ENCODE results near the gene USP21. TPM values are rescaled to one million over a fixed set of nuclear protein-coding genes. Genes with fewer than 3 reads are reported as not detected.

The USP21 gene
- total and polyA plus RNA-seq, 9 of the 15 experiments (the other 6 are each of a cell fraction or from before 2014, with no cell fraction given): 4.9 to 52.4 (median 21.6) TPM

GRCh38 chr1:161209790-161210409 lies 50.6 kb downstream of the USP21 start (continued):
- TF ChIP-seq ZBTB34 (CRISPR knock-in tag; IDR thresholded peaks at IDR 0.05) (no peak), ELF4 (CRISPR knock-in tag; IDR thresholded peaks at IDR 0.05) (no peak), SNIP1 (IDR thresholded peaks at IDR 0.05; ENCODE audit: low read depth) (no peak), IRF2 (CRISPR knock-in tag; IDR thresholded peaks at IDR 0.05) (no peak), ZNF79 (CRISPR knock-in tag; IDR thresholded peaks at IDR 0.05; ENCODE audit: low read depth) (no peak), CHCHD3 (CRISPR knock-in tag; IDR thresholded peaks at IDR 0.05) (no peak), PML (IDR thresholded peaks at IDR 0.05; ENCODE audit: low read length) (no peak), RFX7 (CRISPR knock-in tag; IDR thresholded peaks at IDR 0.05) (no peak), ZKSCAN8 (CRISPR knock-in tag; IDR thresholded peaks at IDR 0.05) (no peak), ZBTB49 (CRISPR knock-in tag; IDR thresholded peaks at IDR 0.05; ENCODE audit: borderline replicate concordance) (no peak), ETS2 (tag; IDR thresholded peaks at IDR 0.05; ENCODE audit: borderline replicate concordance, poor library complexity, severe bottlenecking) (no peak), SMARCE1 (IDR thresholded peaks at IDR 0.05) (no peak), ZNF212 (CRISPR knock-in tag; IDR thresholded peaks at IDR 0.05) (no peak), MLX (CRISPR knock-in tag; conservative IDR thresholded peaks at IDR 0.05) (no peak), BRD4 (IDR thresholded peaks at IDR 0.05) (no peak), ELF1 (tag; IDR thresholded peaks at IDR 0.05) (peak; percentile 34; the same call in 1 of the 2 replicates), PHB (CRISPR knock-in tag; IDR thresholded peaks at IDR 0.05) (no peak), SMC3 (conservative IDR thresholded peaks at IDR 0.05; ENCODE audit: insufficient read depth, low read depth, low read length) (peak; percentile 88), ZC3H8 (IDR thresholded peaks at IDR 0.05) (no peak), RAD21 (CRISPR knock-in tag; conservative IDR thresholded peaks at IDR 0.05 in 1 of 2, IDR thresholded peaks at IDR 0.05 in 1 of 2) (peak; percentile 89 to 93), SMAD2 (IDR thresholded peaks at IDR 0.05; ENCODE audit: low read depth, low read length) (no peak), KLF13 (tag; IDR thresholded peaks at IDR 0.05; ENCODE audit: borderline replicate concordance, low read depth) (no peak), SPI1 (IDR thresholded peaks at IDR 0.05; ENCODE audit: borderline replicate concordance, low read depth, low read length) (peak; percentile 37; the same call in 1 of the 2 replicates), KAT7 (CRISPR knock-in tag; IDR thresholded peaks at IDR 0.05; ENCODE audit: borderline replicate concordance) (no peak), ZNF77 (CRISPR knock-in tag; IDR thresholded peaks at IDR 0.05) (no peak), SMAD4 (CRISPR knock-in tag; conservative IDR thresholded peaks at IDR 0.05) (no peak), ARHGAP35 (IDR thresholded peaks at IDR 0.05; ENCODE audit: partially characterized antibody) (no peak), TCF7L2 (IDR thresholded peaks at IDR 0.05; ENCODE audit: low read depth, low read length) (no peak)
